Heart left ventricle (tissue), 13 donors: ENCODE data around the gene TAGAP.

ENCODE experiments used
- POLR2A ChIP-seq, 2 donors: fragments of 450-650 bp; IDR thresholded peaks; one replicate each; pipeline ENCODE4 v1.6.1; 2017; ENCODE audit warnings: antibody characterized with exemption in 2 of 2, mild to moderate bottlenecking in 2 of 2, moderate library complexity in 2 of 2
- TF ChIP-seq, protein P1 (sequence below), 12 donors: fragments of 200-600 bp; sonication (generic) in 4 of 12; IDR thresholded peaks; one replicate each; pipeline versions ENCODE4 v1.5.0 to v1.8.0; 2018 to 2022; ENCODE audit warnings: antibody characterized with exemption in 12 of 12, mild to moderate bottlenecking in 5 of 12
- donor health status: ischemic (EF 13 %, LVEDD 7.1; RV severe dilation, severe dysfunction).
- donor health status: DM: no; HTN: yes; CAD: no.
- donor health status: DM: no; HTN: no; CAD: no.
- donor health status: ischemic (EF 25% LVEDD 6.9; RV normal size, moderate dysfunction).
- donor health status: ischemic (EF 25% LVEDD 5.7; RV mildly dilated, moderate dysfunction).
- donor health status: ischemic (EF 35%, LVEDD 5.7; RV mildly dilated, moderate dysfunction).
- donor health status: nonischemic (EF 11% LVEDD 7.7; RV severe dilation, severe dysfunction).
- donor health status: DM: yes; HTN: yes; CAD: no.
- donor health status: PGD.
- donor health status: ischemic (EF 29% LVEDD 5.4; RV normal size, mild dysfunction).
- donor health status: nonischemic (EF 23%, LVEDD 6.1; RV moderate dilation, normal function).

DNA sequence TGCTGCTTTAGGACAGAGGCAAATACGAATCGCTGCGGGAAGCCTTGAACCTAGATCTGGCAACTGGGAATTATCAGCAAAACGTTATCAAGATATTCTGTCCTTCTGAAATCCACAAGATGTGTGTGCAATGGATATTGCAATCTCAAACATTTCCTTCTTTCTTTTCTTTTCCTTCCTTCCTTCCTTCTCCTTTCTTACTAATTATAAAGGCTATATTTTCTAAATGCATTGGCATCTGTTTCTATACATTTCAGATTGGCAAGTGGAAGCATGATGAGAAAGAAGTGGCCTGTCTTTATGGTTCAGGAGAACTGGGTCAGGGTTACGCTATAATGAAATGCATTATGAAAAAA, 2.0 kb downstream of the TAGAP start:
- TF ChIP-seq, protein P1, sequence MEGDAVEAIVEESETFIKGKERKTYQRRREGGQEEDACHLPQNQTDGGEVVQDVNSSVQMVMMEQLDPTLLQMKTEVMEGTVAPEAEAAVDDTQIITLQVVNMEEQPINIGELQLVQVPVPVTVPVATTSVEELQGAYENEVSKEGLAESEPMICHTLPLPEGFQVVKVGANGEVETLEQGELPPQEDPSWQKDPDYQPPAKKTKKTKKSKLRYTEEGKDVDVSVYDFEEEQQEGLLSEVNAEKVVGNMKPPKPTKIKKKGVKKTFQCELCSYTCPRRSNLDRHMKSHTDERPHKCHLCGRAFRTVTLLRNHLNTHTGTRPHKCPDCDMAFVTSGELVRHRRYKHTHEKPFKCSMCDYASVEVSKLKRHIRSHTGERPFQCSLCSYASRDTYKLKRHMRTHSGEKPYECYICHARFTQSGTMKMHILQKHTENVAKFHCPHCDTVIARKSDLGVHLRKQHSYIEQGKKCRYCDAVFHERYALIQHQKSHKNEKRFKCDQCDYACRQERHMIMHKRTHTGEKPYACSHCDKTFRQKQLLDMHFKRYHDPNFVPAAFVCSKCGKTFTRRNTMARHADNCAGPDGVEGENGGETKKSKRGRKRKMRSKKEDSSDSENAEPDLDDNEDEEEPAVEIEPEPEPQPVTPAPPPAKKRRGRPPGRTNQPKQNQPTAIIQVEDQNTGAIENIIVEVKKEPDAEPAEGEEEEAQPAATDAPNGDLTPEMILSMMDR (IDR thresholded peaks at IDR 0.05): peak in 4 of 12 donors; percentile 4 to 46 (median 13)
- no peak for TF ChIP-seq POLR2A (IDR thresholded peaks at IDR 0.05)
